HFF-Myc (cell line): Measurements from ENCODE around the gene PXDC1.

Source experiments
- DNase-seq: peaks from one replicate; pipeline ENCODE4 v3.0.0-alpha.2; 2011; ENCODE audit warnings: low read depth; ENCODE audit errors: extremely low read depth
- H3K4me3 ChIP-seq: replicated peaks from 2 replicates; pipeline ENCODE4 v1.5.1; 2011; ENCODE audit warnings: low read depth, mild to moderate bottlenecking, control low read depth, low read length
- TF ChIP-seq, protein P1 (sequence below): IDR thresholded peaks from 2 replicates; pipeline ENCODE4 v1.5.1; 2012; ENCODE audit warnings: mild to moderate bottlenecking, low read depth, low read length, control low read depth; ENCODE audit errors: missing control alignments

The PXDC1 gene

DNA sequence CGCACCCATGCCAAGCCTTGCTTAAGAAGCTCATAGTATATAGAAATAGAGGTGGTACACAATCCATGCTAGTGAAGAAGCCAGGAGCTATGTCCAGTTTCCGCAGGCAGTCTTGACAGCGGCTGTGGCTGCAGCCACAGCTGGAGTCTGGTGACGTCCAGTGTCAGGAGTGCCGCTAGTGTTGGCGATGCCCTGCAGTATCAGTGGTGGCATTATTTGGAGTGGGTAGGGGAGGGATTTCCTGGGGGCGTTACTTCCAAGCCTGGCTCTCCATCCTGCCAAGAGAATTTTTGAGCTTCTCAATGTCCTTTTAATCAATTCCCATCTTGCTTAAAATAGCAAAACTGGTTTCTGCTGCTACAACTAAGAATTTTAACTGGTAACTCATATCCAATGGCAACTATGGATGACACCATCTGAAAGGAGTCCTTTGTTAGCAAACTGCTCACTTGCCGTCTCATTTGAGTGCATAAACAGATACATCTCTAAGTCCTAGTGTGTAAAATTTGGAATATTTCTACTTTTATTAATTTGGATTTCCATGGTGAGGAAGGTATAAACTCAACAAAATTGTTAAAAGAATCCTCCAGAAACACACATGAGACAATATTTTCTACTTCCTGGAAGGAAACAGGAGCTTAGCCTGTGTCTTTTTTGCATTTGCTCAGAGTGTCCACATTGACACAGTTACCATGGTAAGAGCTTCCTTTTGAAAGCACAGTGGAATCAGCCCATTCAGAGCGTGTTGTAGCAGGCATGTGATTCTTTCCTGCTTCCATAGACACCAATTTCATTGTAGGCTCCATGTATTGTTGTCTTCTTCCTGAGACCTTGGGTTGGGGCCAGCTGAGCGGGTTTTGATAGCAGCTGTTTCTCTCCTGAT is 44.6 kb upstream of the PXDC1 start:
- H3K4me3 ChIP-seq = no peak overlapping the region
- DNase-seq = no peak
- TF ChIP-seq, protein P1, sequence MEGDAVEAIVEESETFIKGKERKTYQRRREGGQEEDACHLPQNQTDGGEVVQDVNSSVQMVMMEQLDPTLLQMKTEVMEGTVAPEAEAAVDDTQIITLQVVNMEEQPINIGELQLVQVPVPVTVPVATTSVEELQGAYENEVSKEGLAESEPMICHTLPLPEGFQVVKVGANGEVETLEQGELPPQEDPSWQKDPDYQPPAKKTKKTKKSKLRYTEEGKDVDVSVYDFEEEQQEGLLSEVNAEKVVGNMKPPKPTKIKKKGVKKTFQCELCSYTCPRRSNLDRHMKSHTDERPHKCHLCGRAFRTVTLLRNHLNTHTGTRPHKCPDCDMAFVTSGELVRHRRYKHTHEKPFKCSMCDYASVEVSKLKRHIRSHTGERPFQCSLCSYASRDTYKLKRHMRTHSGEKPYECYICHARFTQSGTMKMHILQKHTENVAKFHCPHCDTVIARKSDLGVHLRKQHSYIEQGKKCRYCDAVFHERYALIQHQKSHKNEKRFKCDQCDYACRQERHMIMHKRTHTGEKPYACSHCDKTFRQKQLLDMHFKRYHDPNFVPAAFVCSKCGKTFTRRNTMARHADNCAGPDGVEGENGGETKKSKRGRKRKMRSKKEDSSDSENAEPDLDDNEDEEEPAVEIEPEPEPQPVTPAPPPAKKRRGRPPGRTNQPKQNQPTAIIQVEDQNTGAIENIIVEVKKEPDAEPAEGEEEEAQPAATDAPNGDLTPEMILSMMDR = no peak

GRCh38 chr6:3794092-3794491 is 42.6 kb upstream of the PXDC1 start:
- TF ChIP-seq, protein P1 = no peak
- H3K4me3 ChIP-seq = no peak overlapping the region
- no peak for DNase-seq

GRCh38 chr6:3793545-3793944 is 42.0 kb upstream of the PXDC1 start:
- no peak for DNase-seq
- TF ChIP-seq, protein P1 = no peak
- H3K4me3 ChIP-seq = no peak overlapping the region

DNA sequence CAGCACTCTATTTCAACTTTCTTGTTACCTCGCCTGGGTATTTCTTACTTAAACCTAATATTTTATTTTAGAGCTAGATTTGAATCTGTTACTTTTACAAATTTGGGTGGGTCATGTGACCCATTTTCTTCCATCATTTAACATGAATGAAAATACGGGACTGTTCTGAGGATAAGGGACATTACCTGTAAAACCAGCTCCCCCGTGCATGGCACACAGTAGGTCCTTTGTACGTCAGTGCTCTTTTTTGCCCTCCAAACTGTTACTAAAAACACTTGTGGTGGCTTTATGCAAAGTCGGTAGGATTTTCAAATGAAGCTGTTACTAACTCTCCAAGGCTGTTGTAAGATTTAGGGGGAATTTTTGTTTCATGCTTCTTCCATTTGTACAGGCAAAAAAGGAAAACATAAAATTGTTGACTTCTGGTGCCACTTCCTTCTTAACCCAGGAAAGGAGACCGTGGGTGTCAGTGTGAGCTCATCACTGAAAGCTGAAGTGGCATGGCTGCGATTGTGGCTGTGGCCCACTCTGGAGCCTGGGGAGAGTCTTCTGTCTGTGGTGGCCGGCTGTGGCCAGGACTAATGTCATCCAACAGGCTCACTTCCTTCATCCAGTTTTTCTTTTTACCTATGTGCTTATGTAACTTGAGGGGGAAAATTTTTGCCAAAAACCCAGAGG is 40.2 kb upstream of the PXDC1 start:
- no peak for DNase-seq
- TF ChIP-seq, protein P1 = no peak
- no peak overlapping the region for H3K4me3 ChIP-seq

GRCh38 chr6:3789896-3790558 is 38.5 kb upstream of the PXDC1 start:
- DNase-seq = no peak
- TF ChIP-seq, protein P1 = no peak
- no peak overlapping the region for H3K4me3 ChIP-seq

DNA sequence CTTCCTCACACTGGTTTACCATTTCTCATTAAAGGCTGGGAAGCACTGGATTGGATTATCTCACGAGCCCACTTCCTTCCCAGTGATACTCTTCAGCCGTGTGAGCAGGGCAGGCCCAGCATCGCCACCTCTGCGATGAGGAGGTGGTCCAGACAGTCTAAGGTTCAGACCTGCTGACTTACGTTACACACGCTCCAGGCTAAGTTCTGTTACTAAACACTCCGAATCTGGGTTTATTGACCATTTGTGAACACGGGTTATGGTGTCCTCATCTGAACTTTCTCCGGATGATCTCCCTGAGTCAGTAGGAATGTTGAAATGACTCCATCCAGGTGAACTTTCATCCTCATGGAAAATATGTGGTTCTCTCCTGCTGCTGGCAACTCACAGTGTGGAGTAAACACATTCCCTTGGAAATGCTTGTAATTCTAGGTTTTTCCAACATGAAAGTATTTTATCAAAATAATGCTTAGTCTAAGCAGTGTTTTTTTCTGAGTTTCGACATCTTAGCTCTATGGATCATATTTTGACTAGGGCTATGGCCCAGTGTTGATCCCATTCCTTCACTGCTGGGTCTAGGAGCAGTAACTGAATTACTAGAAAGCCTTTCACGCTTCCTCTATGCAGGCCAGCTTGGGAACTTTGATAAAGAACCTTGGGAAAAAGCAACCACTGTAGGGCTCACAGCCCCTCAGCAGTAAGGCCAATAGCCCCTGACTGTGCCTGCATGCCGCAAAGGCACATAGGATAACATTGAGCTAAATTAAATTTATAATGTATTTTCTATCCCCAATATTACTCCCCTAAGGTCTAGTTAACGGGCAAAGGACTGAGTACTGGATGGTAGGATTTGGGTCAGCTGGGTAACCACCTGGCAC is 37.7 kb upstream of the PXDC1 start:
- TF ChIP-seq, protein P1 = no peak
- no peak for DNase-seq
- H3K4me3 ChIP-seq = no peak overlapping the region
